Measurements from ENCODE around the gene ROBO1. TPM values are rescaled to one million over a fixed set of nuclear protein-coding genes. Genes with fewer than 3 reads are reported as not detected.

Gene ROBO1
- total and polyA plus RNA-seq, 2 of the 8 experiments (the other 6 are each of a cell fraction or from before 2014, with no cell fraction given) = 51.4 to 91.0 TPM

DNA sequence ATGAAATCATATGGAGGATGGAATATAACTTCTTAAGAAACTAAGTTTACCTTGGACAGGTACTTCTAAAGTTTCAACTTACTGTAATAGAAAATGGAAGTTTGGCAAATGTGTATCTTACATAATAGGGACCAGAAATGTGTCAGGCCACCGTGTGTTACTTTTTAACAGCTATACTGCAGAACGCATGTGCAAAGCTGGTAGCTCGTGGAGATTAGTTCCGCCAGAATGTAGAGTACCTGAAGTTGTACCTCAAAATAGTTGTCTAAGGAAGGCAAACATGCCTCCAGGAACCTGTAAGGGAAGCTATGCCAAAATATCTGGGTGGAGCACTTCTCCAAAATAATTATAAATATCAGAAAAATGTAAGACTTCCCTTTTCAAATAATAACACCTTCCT, 920.6 kb downstream of the ROBO1 start:
- CTCF ChIA-PET (ENCODE audit: partially characterized antibody) = interaction anchor here (1.5 kb wide), 1 partner anchor 10 kb away, joined by 3 read pairs; no protein-coding TSS in a partner anchor
- Histone ChIP-seq H2BK120ac (replicated peaks; ENCODE audit: low read depth, low read length) (no peak overlapping the region), H3K9ac (replicated peaks in 1 of 4; ENCODE audit: extremely low read depth in 1 of 4, low read depth in 3 of 4, low read length in 3 of 4) (no peak overlapping the region), H3K56ac (replicated peaks; ENCODE audit: insufficient read length, low read depth, low read length) (no peak overlapping the region), H3K27me3 (replicated peaks in 1 of 4; ENCODE audit: control insufficient read depth in 3 of 4, extremely low read depth in 1 of 4, insufficient read depth in 3 of 4, low read length in 3 of 4) (no peaks in the 10 kb centered on the region), H4K20me1 (replicated peaks in 1 of 2; ENCODE audit: control insufficient read depth in 1 of 2, insufficient read depth in 2 of 2, low read length in 2 of 2) (no peaks in the 10 kb centered on the region), H2AFZ (ENCODE audit: low read length) (no peak overlapping the region), H3K23me2 (ENCODE audit: low read depth, low read length) (no peaks in the 10 kb centered on the region; the same call in 1 of the 2 replicates), H4K8ac (ENCODE audit: extremely low read depth, insufficient read depth, low read length) (no peak overlapping the region), H2BK15ac (ENCODE audit: low read length) (no peak overlapping the region), H3K4me2 (ENCODE audit: insufficient read depth in 1 of 2, low read depth in 2 of 2, low read length in 2 of 2) (no peak overlapping the region), H2AK5ac (ENCODE audit: low read depth, low read length) (no peak overlapping the region), H3K18ac (ENCODE audit: extremely low read depth, low read length) (no peak overlapping the region), H3K79me1 (ENCODE audit: low read depth, low read length) (no peaks in the 10 kb centered on the region), H3K4ac (replicated peaks; ENCODE audit: insufficient read length, low read depth, low read length) (no peak overlapping the region), H2BK12ac (ENCODE audit: low read depth, low read length) (no peak overlapping the region), H2BK20ac (ENCODE audit: low read length) (no peak overlapping the region), H3K79me2 (ENCODE audit: control insufficient read depth in 1 of 2, insufficient read depth in 2 of 2, low read length in 2 of 2) (peaks cover 0 to 4% of the 10 kb centered on the region in 2 experiments; a peak in 2 of 4 replicates), H3K9me3 (ENCODE audit: insufficient read depth in 2 of 2, low read depth in 1 of 2, low read length in 1 of 2) (no peaks in the 10 kb centered on the region), H3K4me1 (replicated peaks in 1 of 4; ENCODE audit: control insufficient read depth in 3 of 4, insufficient read depth in 4 of 4, low read length in 3 of 4) (peaks cover 0 to 3% (median 0%) of the 10 kb centered on the region in 4 experiments; a peak in 1 of 7 replicates), H3K36me3 (ENCODE audit: control insufficient read depth in 2 of 4, insufficient read depth in 4 of 4, low read length in 3 of 4) (no peaks in the 10 kb centered on the region), H3K27ac (ENCODE audit: low read depth, low read length) (no peak overlapping the region), H3K4me3 (ENCODE audit: extremely low read depth in 1 of 4, insufficient read depth in 2 of 4, low read depth in 3 of 4, low read length in 4 of 4) (no peak overlapping the region), H2BK5ac (ENCODE audit: low read depth, low read length) (no peak overlapping the region), H4K91ac (replicated peaks; ENCODE audit: insufficient read length, low read length) (no peak overlapping the region), H4K5ac (ENCODE audit: insufficient read length, low read depth, low read length) (no peak overlapping the region), H3K14ac (ENCODE audit: insufficient read length) (no peak overlapping the region), H3K23ac (ENCODE audit: insufficient read length) (no peak overlapping the region)
- POLR2A ChIA-PET (ENCODE audit: partially characterized antibody) = no interaction called here
- no peak for DNase-seq (ENCODE audit: low read depth in 1 of 2, low spot score in 2 of 2)
- no peak for FAIRE-seq
- 94% methylated on average over 4 of the region's 4 CpGs; no CpG with 5 or more reads in 1 of the 2 experiments for WGBS, 2 experiments (ENCODE audit: extremely low coverage in 1 of 2, insufficient coverage in 1 of 2, insufficient read length in 1 of 2, insufficient replicate concordance in 2 of 2, low coverage in 1 of 2, low lambda C conversion rate in 2 of 2, missing lambda C conversion rate in 1 of 2)
- TF ChIP-seq JUN (IDR thresholded peaks at IDR 0.05; ENCODE audit: low read depth, low read length) (no peak), SP4 (IDR thresholded peaks at IDR 0.05; ENCODE audit: low read length) (no peak), SP1 (IDR thresholded peaks at IDR 0.05; ENCODE audit: low read depth, low read length) (no peak)
- TF ChIP-seq, protein P1, sequence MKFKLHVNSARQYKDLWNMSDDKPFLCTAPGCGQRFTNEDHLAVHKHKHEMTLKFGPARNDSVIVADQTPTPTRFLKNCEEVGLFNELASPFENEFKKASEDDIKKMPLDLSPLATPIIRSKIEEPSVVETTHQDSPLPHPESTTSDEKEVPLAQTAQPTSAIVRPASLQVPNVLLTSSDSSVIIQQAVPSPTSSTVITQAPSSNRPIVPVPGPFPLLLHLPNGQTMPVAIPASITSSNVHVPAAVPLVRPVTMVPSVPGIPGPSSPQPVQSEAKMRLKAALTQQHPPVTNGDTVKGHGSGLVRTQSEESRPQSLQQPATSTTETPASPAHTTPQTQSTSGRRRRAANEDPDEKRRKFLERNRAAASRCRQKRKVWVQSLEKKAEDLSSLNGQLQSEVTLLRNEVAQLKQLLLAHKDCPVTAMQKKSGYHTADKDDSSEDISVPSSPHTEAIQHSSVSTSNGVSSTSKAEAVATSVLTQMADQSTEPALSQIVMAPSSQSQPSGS (IDR thresholded peaks at IDR 0.05; ENCODE audit: low read length) = no peak
